HG03571 (cell line): ENCODE measurements around the gene ERC2.

Experiments used
- ATAC-seq: cut with Tn5 transposase; IDR thresholded peaks from one replicate; pipeline ENCODE4 v1.9.1; 2021; ENCODE audit not compliant: unreplicated experiment

ERC2 gene

DNA sequence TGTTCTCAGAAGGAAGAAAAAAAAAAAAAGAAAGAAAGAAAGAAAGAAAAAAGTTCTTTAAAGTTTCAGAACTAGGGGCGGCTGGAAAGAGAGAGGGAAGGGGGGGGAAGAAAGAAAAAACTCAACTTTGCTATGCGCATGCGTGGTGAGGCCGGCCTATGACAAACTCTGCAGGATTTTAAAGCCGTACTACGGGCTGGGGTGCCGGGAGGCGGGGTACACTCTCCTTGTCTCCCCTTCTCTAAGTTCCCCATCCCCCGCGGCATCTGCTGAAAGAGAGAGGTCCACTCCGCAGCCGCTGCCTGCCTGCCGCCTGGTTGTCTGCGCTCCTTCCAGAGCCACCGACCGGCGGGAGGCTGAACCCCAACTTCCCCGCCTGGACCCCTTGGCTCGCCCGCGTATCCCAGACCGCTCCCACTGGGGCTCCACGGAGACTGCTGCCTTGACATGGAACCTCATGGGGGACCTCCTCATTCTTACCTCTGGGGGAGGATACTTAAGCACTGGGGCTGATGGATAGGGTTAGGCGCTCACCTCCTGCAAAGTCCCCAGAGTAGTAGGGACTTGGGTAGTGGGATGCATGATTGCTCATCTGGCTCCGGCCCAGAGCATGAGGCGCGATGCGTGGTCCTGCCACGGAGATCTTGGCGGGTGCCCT is 979.7 kb downstream of the ERC2 start:
- no peak for ATAC-seq

DNA sequence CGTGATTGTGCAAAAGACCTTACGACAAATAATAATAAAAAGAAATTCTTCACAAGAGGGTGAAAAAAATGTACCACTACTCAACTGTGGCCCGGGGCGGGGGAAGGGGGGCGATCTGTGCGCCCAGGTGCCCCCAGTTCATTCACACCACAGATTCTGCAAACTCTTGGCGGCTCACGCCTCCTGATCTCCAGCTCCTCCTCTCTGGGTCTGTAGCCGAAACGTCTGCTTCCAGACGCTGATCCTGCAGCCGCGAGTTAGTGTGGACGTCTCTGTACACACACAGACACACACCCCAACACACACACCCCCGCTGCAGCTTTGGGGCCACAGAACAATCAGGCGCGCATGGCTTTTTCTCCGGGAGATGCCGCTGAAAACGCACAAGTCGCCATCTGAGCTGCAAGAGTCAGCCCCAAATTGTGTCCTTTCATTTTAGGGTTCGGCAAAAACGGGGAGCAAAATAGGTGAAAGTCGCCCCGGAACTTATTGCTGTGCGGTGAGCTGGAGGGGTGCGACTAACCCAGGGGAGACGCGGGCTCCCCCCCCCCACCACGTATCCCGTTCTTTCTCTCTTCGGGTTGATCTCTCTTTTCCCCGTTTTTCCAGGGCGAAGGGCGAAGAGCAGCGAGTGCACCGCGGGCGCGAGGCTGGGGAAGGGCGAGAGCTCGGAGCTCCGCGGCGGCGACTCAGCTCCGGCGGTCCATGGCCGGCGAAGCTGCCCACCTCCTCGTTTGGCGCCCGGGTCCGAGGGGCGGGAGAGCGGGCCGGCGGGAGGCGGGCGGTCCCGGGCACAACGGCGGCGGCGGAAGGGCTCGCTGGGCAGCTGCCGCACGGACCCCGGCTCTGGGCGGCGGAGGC is 980.7 kb downstream of the ERC2 start:
- ATAC-seq = no peak

DNA sequence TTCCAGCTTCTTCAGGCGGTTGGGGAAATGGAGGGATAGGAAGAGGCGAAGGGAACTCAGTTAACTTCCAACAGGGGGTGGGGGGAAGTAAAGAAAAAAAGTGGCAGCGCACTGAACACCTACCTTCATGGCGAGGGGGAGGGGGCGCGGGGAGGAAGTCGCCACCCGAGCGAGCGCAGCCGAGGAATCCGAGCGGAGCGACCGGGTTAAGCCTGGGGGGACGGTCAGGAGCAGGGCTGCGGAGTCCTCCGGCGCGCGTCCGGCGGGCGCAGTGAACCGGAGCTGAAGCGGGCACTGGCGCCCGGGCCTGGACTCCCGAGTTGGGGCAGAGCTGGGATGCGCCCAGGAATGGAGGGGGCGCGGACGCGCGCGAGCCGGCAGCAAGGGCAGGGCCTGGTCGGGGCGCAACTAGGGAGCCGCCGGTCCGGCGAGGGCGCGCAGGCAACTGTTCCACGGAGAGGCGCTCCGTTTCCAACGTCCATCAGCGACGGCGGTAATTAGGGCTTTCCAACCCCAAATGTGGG is 981.3 kb downstream of the ERC2 start, which contains the start of gene WNT5A:
Gene WNT5A (minus strand): TSS at position 450 of the 524 bp plus-strand sequence. CDS start 321 bp downstream, at position 129.
- no peak for ATAC-seq

DNA sequence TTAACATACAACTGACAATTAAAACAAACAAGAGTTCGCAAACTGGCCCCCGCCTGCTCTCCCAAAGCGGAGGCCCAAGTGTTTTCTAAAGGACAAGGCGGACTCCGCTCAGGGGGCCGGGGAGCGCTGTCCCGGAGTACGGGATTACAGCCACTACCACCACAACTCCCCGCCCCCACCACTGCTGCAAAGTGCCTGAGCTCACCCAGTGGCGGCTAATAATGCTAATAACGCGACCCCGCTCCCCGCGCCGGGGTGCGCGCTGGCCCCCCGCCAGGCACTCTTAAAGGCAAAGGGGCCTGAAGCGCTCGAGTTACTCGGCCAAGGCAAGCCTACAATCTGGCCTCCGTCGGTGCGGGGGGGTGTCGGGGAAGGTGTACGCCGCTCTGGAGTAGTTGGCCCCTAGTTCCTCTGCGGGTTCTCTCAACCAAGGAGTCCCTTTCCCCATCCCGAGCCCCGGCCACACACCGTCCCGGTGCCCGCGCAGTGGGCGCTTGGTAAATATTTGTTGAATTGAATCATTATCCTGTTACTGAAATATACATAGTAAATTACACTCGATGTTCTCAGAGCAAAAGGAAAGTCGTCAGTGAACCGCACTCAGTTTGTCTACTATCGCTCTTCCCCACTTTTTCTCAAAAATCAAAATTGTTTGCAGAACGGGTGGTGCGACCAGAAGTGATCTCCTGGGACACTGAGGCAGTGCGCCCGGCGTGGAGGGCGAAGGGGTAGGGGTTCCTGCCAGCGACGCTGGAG is 982.0 kb downstream of the ERC2 start:
- ATAC-seq = no peak

DNA sequence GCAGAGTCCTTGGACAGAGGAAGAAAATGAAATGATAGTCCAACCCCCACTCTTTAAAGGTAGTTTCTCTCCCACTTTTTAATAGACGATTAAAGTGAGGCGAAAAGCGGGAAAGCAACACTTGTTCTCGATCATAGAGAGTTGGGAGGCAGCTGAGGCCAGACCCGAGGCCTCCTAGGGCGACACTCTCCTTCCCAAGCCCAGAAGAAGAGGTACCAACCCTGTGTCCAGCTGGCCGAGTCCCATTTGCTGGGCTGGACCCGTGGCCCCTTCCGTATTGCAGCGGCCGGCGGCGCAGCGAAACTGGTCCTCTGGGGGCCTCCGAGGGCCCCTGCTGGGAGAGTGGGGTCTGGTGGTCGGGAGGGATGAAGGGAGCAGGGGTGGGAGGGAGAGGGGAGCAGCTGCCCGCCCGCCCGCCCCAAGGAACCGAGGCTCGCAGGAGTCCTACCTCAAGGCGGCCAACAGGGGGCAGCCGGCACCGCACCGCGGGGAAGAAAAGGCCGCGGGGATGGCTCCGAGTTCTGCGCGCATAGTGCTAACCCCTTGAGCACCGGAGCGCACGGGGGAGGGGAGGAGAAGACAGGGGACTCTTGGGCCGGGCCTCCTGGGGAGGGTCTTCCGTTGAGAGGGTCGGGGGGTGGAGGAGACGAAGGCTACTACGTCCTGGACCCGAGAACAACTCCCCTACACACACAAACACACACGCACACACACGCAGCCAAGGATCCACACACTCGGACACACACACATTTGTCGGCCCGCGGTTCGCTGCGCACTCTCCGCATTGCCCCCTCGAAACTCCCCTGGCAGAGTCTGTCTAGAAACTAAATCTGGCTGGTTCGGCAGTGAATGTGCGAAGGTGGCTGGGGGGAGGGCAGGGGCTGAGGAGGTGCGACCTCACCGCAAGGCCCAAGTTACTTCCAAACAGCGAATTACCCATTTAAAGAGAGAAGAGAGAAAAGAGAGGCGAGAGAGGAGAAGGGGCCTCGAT is 983.2 kb downstream of the ERC2 start:
- peak; percentile 61 for ATAC-seq

DNA sequence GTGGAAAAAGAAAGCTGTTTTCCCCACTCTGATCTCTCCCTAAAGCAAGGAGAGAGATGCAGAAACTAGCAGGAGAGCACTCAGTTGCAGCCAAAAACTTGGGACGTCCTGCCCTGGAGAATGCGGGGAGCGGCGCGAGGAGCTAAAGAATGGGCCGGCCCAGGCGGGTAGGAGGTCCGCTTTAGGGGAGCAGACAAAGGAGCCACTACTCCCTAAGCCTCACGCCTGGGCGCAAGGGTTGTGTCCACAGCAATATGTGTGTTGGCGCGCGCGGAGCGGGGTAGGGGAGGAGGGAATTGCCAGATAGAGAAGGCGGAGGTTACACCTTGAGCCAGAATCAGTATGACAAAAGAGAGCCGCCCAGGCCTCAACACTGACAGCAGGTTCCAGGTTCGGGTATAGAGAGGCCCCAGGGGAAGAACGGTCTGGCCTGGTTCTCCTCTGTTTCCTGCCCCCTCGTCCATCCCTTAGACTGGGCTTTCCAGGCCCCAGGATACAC is 984.0 kb downstream of the ERC2 start:
- no peak for ATAC-seq

DNA sequence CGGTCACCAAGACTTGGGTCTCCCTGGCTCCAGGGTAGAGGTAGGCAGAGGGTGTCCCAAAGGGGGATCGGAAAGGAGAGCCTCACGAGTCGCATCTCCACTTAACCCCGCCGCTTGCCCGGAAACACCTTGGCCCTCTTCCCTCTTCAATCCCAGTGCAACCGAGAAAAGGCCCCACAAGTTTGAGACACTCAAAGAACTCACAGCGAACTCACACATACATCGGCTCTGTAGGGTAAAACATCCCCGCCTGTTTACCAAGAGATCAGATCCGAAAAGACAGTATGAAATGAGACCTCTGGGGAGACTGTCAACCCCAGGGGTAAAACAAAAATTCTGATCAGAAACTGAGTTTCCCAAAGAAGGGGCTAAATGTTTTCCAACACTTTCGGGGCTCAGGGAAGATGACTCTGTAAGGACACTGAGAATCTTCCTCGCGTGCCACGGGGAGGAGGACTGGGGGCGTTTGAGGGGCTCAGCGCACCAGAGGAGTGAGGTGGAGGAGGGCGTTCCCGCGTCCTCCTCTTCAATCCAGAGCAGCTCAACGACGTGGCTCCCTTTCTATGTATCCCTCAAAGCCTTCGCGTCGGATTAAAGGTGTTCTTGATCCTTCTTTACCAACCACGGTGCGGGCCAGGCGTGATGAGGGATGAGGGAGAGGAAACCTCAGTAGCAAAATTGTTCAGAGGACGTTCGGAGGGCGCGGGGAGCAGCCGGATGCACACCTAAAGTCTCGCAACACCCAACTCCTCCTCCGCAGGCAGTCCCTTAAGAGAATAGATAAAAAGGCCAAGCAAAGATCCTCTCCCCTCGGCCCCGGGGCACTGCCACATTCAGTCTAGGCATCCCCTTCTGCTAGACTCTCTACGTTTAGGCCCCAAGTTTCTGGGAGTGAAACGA is 984.8 kb downstream of the ERC2 start:
- ATAC-seq = no peak

DNA sequence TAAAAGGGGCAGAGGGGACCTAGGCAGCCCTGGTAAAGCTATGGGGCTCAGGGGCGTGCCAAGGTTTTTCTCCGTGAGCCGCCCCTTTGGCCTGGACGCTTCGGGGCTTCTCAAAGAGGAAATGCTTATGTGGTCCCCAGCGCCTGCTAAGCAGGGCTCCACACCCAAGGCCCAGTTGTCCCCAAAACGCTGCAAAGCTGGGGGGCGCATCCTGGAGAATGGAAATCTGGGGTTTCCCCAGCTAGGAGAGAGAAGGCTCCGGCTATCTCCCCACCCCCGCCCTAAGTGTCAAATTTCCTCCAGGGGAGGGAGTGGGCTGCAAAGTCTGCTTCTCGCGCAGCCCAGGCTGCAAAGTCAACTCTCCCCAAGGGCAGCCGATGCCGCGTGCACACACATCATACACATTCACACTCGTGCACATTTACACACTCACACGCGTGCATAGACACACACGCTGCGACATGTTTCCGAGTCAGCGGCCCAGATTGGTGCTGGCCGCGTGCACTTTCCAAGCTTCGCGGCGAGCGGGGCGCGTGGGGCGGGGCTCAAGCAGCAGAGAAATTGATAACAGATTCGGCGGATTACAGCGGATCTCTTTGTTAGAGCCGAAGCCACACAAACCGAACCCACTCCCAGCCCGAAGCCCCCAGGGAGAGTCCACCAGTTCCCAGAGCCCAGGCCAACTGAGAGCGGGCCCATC is 985.6 kb downstream of the ERC2 start:
- ATAC-seq = no peak

DNA sequence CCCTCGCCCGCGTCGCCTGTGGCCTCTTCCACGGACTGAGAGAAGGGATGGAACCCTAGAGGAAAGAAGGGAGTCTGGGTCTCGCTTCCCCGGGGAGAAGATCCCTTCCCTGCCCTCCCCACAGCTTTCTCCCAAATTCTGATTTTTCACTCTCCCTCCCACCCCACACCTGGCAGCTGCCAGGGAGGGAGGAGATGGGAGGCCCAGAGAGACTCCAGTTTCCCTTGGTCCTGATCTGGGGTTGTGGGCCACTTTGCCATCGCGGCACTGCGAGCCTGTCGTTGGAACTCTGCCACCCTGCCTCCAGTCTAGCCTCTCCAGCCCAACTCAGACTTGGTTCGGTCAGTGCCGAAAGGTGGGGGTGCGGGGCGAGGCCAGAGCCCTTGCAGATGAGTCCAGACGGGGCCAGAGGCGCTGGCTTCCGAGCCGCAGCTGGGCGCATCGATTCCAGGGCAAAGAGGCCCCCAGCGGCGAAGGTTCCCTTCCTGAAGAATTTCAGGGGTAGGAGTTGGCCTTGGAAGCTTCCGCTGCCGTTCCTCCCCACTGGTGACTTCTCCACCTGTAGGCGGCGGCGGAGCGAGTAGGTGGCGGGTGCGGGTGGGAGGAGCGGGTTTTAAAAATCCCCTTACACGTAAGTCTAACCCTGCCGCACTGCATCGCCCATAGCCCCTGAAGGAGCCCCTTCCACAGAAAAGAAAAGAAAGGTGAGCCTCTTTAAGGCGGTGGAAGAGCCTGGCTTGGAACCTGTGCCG is 986.3 kb downstream of the ERC2 start:
- no peak for ATAC-seq

DNA sequence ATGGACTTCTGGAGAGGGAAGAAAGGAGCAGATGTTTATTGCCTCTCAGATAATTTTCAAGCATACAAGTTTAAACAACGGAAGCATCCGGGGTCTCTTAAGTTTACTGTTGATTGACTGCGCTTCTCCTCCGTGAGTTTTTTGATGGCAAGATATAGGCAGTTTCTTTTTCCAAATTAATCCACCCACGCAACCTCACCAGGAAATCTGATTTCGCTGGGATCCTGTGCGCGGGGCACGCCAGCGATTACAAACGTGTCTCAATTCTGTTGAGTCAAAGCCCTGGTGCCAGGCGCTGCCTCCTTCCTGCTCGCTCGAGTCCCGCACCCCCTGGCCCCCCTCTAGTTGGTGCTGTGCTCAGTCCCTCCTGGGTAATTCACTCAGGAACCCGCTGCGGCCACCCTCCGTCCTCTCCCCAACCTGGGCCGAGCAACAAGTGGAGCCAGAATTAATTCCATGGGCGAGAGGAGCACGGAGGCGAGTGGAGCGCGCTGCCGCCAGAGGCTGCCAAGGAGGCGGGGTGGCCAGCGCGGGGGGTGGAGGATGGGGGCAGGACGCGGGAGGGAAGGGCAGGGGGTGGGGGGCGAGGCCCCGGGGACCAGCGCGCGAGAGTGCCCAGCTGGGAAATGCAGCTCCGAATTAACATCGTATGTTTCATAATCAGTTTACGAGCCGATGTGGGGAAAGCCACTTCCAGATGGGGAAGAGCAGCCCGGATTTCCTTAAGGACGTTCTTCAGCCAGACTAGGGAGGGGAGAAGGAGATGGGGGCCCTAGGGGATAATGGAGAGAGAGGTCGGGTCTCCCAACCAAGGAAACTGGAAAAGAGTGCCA is 987.1 kb downstream of the ERC2 start:
- ATAC-seq = no peak

DNA sequence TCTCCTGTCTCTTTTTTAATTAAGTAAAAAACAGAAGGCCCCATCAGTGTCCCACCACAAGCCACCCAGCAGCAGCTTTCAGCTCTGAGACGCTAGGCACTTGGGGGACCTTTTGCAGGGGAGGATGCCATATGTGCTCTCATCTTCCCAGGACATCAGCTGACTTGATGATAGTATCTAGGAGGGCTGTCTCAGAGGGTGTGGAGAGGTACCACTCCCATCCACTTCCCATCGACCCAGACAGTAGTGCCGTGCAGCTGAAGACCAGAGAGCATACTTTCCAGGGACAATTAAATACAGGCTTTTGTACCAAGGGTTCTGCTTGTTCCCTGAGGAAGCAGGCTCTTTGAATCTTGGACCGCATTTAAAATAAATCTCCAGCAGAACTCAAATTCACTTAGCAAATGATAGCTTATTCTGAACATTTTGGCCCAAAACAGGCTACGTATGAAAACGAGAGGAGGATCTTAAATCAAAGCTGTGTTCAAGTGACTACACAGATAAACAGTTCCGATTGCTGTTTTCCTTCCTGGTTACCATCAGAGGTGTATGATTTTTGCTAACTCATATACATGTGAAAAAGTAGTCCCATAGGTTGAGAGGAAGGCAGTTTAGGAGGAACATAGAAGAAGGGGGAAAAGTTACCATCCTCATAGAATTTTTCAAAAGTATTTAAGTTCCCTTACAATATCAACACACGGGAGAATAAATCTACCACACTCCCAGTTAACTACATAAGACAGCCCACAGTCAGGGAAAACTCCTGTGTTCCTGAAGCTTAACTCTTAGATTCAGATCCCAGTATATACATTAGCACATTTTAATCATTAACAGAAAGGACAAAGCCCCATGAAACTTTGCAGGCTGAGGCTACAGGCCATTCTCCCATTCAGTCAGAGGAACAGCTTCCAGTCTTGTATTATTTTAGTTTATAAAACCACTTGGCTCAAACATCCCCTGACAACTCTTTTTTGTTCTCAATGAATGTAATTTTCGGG is 990.7 kb downstream of the ERC2 start:
- ATAC-seq = no peak

DNA sequence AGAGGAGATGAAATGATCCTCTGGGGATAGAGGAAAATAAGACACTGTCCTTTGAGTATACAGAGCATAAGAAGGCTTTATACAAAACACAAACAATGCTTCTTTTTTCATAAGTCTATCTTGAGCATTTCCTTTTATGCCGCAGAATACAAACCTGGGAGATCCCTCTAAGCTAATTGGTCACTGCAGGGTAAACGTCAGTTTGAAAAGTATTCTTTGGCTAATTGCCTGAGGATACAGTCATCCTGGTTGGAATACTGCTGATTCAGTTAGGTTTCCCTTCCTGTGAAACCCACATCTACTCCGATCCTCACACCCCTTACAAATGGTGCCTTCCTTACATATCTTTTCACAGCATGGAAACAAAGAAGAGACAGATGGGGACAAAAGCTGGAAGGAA is 991.8 kb downstream of the ERC2 start:
- no peak for ATAC-seq

DNA sequence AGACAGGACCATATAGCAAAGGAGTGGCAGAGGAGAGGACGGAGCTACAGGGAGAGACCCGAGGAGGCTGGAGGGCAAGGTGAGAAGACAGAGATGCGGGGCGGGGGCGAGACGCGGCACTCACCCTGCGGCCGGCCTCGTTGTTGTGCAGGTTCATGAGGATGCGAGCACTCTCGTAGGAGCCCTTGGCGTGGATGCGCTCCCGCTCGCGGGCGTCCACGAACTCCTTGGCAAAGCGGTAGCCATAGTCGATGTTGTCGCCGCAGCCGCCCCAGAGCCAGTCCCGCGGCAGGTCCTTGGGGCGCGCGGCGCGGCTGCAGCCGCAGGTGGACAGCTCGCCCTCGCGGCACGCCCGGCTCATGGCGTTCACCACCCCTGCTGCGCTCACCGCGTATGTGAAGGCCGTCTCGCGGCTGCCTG is 994.0 kb downstream of the ERC2 start:
- ATAC-seq = no peak

DNA sequence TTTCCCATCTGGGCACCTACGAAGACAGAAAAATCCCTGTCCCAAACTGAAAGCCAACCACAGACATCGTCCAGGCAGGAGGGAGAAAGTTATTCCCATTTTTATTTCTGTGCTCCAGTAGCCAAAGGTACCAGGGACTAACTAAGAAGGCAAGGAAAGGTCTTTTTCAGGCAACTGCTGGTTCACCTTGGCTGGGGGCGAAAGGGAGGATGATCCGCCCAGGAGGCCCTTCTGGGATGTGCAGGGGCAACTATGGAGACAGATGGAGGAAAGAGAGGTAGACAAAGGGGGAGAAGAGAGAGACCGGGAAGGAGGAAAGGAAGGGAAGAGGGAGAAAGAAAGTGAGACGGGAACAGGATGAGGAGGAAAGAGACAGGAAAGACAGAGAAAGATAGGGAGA is 994.5 kb downstream of the ERC2 start:
- ATAC-seq = no peak

DNA sequence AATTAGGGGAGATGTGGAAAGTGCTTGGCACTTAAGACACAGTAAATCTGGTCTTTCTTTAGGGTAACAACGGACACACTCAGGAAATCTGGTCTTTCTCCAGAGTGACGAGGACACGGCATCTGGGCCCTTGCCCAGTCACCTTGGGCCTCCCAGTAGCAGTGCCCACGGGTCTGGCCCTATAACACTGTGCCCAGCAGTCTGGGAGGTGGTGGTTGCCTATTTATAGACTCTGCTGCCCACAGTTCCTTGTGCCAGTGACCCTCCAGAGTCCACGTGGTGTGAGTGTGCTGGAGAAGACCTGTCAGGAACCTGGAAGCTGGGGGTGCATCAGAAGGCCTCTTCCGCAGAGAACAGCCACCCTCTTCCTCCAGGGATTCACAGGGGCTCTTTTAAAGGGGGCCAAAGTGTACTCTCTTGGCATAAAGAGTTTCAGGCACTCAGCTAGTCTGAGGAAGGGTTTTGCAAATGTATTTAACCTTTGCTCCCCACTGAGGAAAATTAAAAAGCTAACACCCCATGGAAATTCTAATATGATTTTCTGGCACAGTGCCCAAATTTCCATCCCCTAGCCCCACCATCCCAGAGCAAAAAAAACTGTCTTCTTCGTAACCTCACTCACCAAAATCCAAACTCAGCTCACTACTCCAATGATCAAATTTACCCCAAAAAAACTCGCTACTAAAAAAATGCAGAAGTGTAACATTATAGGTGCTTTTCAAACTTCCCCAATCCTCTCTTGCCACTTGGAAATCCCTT is 996.6 kb downstream of the ERC2 start:
- no peak for ATAC-seq
